Kidney capillary endothelial cell (primary cell): ENCODE measurements around the gene FGF12.

Source experiments
- DNase-seq: peaks from one replicate; pipeline ENCODE4 v3.0.0-alpha.2; 2018; ENCODE audit warnings: low spot score

The FGF12 gene

DNA sequence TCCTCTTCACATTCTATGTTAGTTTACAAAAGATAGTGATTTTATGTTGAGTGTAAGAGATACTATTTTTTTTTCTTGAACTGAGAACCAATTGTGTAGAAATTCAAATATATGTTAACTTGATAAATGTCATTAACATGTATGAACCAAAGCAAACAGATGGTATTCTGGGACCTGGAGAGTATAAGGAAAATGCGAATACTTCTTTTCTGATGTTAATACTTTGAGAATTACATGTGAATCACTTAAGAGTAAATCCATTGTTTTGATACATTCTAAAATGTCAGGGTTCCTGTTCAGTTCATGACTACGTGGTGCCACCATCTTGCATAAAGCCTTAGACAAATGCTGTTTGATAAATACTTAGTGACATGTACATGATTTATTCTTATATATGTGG is 541.3 kb downstream of the FGF12 start:
- peak; percentile 30 for DNase-seq

GRCh38 chr3:192183109-192183508 is 544.2 kb downstream of the FGF12 start:
- no peak for DNase-seq

DNA sequence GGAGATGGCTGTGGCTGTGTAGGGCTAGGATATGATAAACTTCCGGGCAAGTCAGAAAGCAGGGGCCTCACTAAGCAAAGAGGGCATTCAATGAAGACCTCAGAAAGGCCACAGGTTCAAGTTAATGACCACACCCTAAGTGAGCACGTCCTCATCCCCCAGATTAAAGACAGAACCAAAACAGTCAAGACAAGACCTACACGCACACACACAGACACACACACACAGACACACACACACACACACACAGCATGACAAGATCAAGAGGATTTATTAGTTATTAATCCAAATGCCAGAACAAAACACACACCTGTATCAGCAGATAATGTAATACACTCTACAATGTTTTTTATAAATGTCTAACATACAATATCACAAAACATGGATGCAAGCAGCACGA is 546.2 kb downstream of the FGF12 start:
- no peak for DNase-seq

DNA sequence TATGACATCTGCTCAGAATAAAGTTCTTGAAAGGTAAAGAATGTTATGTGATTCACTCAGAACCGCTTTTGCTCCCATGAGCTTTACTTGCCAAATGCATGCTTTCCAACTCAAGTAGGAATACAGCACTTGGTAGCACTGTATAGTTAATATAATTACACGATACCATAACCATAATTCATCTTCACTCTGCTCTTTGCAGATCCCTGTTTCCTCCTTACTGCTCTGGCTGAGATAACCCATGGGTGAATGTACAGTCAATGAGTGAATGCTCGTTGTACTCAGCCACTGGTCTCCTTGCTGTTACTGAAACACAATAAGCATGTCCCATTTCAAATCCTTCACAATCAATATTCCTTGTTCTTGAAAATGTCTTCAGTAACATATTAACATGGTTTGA is 550.0 kb downstream of the FGF12 start:
- no peak for DNase-seq

DNA sequence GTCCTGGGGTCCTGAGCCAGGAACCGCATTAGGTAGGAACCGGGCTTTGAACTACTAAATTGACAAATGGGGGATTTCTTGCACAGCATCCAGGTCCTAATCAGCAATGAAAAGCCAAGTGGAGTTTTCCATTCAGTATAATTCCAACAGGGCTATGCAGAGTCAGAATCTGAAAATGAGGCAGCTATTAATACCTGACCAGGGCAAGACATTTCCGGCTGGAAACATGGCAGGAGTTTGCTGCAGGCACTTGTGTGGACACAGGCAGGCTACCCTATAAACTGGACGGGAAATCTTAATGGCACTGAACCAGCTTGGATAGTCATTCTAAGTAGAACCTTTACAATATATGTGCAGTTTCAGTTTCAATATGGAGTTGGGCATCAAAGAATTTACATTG is 553.1 kb downstream of the FGF12 start:
- no peak for DNase-seq

DNA sequence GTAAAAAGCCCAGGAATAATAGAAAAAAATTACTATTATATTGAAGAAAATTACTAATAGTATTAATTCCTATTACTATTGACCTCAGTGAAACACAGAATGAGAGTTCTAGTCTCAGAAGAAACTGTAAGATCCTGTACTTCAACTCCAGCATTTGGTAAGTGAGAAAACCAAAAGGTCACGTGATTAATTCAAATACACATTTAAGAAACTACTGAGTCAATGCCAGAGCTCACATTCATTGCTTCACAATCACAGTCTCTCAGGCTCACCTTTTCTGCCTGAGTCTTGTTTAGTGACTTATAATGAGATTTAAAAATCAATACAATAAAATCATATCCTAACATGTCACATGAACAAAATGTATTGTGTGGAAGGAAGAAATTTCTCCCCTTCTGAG is 556.1 kb downstream of the FGF12 start:
- DNase-seq = no peak

- DNase-seq = no peak
These were observed 556.7 kb downstream of the FGF12 start for GRCh38 chr3:192170659-192171058.

GRCh38 chr3:192170031-192170430 is 557.3 kb downstream of the FGF12 start:
- DNase-seq = no peak

- no peak for DNase-seq
These were observed 557.9 kb downstream of the FGF12 start for GRCh38 chr3:192169332-192169915.

DNA sequence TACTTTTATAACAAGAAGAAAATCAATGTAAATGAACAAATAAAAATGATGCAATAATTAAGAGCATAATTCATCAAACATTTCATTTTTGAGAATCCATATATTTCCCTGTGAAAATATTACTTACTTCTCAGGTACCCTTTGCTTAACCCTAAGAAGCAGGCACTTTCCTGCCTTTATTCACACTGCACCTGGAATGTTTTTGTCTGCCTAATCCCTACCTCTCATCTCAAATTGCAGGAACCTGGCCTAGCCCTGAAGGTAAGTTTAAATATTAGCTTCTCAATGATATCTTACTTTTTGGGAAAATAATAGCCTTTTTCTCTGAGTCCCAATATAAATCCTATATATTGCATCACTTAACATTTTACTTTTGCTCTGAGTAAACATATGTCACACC is 559.1 kb downstream of the FGF12 start:
- DNase-seq = no peak

DNA sequence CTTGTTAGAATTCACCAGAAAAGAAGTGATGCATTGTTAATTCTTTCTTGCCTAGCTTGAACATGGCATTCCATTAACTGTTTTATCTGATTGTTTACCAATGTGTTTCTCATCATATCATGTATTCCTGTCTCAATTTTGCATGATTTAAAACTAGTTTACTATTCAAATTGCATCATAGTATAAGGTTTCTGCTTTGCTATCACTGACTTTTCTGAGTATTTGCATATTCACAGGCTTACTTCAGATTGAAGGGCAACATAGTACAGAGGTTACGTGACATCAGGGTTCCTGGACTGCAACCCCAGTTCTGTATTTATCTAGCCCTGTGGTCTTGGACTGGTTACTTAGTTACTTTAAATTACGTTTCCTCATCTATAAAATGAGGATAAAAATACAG is 561.8 kb downstream of the FGF12 start:
- no peak for DNase-seq

- no peak for DNase-seq
These were observed 565.7 kb downstream of the FGF12 start for GRCh38 chr3:192161661-192162060.

DNA sequence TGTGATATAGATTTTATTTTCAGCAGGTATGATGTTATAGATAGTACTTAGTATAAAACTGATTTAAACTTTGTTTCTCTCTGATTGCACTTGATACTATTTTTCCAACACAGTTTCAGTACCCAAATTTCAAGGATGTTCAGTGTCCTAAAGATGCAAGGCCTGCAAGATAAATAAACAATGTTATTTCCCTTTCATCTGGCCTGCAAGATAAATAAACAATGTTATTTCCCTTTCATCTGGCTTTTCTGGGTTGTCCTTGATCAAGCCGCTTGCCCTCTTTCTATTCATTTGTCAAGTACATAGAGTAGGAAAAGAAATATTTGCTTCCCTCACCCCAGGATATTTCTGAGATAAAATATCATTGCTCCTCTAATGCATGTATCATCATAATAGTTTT is 571.0 kb downstream of the FGF12 start:
- no peak for DNase-seq

DNA sequence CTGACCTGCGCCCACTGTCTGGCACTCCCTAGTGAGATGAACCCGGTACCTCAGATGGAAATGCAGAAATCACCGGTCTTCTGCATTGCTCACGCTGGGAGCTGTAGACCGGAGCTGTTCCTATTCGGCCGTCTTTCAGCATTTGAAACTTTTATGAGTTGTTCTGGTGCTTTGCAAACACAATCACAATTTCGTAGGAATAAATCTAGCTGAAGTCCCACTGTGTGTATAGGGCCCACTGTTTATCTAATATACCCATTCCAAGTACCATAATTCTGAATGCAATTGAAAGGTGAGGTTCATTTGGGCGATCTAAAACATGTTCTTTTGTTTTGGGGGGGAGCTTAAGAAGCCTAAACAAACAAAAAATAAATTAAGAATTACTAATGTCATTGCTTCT is 572.1 kb downstream of the FGF12 start:
- DNase-seq = no peak

- DNase-seq = no peak
These were observed 594.1 kb downstream of the FGF12 start for GRCh38 chr3:192133271-192133670.

- peak; percentile 55 for DNase-seq
These were observed 596.7 kb downstream of the FGF12 start for GRCh38 chr3:192130534-192131132.

DNA sequence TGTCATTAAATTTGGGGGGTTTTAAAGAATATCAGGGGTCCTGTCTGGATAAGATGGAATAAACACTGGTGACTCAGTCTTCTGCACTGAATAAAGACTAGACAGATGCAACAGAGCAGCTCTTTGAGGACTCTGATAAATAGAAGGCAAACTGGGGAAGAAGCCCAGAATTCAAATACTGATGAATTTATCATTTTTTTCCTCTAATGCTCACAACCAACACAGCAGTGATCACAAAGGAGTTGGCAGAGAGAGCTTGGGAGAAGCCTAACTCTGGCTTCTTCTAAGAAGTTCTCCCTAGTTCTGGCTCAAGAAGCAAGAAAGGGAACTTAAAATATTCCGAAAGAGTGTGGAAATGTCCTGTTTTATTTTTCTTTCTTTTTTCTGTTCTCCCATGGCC is 597.8 kb downstream of the FGF12 start:
- no peak for DNase-seq

DNA sequence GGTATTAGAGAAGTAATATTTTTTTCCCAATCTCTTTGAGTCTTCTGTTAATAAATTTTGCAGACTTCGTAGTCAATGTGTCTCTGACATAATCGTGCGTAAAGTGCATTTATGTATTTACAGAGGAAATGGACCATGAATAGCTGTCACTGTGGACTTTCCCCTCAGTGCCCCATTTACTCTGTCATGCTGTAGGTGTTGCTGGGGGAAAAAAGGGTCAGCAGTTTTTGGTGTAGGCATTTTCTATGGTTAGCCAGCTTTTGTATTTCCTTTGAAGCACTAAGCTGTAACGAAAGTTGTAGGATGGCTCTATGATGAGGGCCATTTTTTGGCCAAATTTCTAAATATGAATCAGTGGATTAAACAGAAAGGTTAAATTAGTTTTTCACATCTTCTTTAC is 598.4 kb downstream of the FGF12 start:
- no peak for DNase-seq

- no peak for DNase-seq
These were observed 599.3 kb downstream of the FGF12 start for GRCh38 chr3:192128060-192128459.

GRCh38 chr3:192122832-192123594 is 604.3 kb downstream of the FGF12 start:
- DNase-seq = peak; percentile 43

- DNase-seq = no peak
These were observed 605.4 kb downstream of the FGF12 start for GRCh38 chr3:192121923-192122322.

GRCh38 chr3:192108820-192109219 is 618.5 kb downstream of the FGF12 start:
- DNase-seq = no peak

- DNase-seq = no peak
These were observed 620.8 kb downstream of the FGF12 start for GRCh38 chr3:192106543-192106942.
